Measurements from ENCODE around the gene USH1C. TPM values are rescaled to one million over a fixed set of nuclear protein-coding genes. Genes with fewer than 3 reads are reported as not detected.

Gene USH1C
- total RNA-seq (2012; rRNA removed) (not detected in 2 replicates), polyA plus RNA-seq (2012; rRNA removed) (not detected in 2 replicates), Bru-seq, nascent RNA (percentile 2 among the genes with signal in this experiment), BruChase-seq, experiment 1, labeled RNA remaining after a 6-hour chase (not detected), BruChase-seq, experiment 2, labeled RNA remaining after a 2-hour chase (percentile 2 among the genes with signal in this experiment)
- polyA plus RNA-seq (2012; cell fraction: cytosol; rRNA removed) = not detected in 2 replicates
- polyA plus RNA-seq (2012; cell fraction: nucleus; rRNA removed; ENCODE audit: low replicate concordance) = not detected in 2 replicates
- long read RNA-seq = 0 reads

DNA sequence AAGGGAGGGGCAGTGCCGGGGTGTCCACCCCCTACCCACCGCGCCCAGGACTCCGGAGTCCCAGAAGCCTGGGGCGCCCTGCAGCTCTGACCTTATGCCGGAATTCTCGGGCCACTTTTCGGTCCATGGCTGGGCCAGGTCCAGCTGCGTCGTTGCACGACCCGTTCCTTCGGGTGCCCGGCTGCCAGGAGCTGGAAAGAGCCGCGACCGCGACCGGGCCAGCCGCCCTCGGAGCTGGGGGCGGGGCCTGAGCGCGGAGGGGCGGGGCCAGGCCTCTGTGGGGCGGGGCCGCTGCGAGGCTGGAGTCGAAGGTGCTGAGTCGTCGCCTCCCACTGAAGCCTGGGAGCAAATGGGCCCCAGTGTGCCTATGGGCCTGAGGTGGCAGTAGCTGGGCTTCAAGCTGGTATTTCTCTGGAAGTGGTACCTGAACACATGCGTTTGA lies at the start of gene USH1C:
USH1C (minus strand) TSS at position 236 of the 442 bp plus-strand sequence; CDS start at position 127, 109 bp downstream.
- no peak within 1 kb of the TSS for H3K14ac ChIP-seq (replicated peaks; ENCODE audit: low read depth, low read length)
- no peak within 1 kb of the TSS for H2BK120ac ChIP-seq (ENCODE audit: low read depth, low read length)
- 0% methylated on average over 3 of the region's 32 CpGs; no CpG with 5 or more reads in 1 of the 2 experiments for WGBS, 2 experiments (ENCODE audit: extremely low coverage in 2 of 2, insufficient read length in 1 of 2)
- POLR2A ChIA-PET (ENCODE audit: unreplicated experiment) = no interaction called here
- no peaks in the 10 kb centered on the region for H3K9me1 ChIP-seq (ENCODE audit: insufficient read depth, low read length)
- no peaks in the 10 kb centered on the region for H3K36me3 ChIP-seq (ENCODE audit: control insufficient read depth, insufficient read depth, low read length)
- H3K4me3 ChIP-seq (ENCODE audit: insufficient read depth, low read depth, low read length) = no peak within 1 kb of the TSS
- H2BK20ac ChIP-seq (ENCODE audit: low read depth, low read length) = no peak within 1 kb of the TSS
- H3K56ac ChIP-seq (ENCODE audit: extremely low read depth, insufficient read depth, low read length) = no peak within 1 kb of the TSS
- no peaks in the 10 kb centered on the region for H3K79me1 ChIP-seq (ENCODE audit: low read depth in 1 of 2, low read length in 2 of 2)
- H3K9me3 ChIP-seq (ENCODE audit: control insufficient read depth, insufficient read depth, low read length) = no peaks in the 10 kb centered on the region
- no peak within 1 kb of the TSS for H2AK9ac ChIP-seq (replicated peaks; ENCODE audit: low read depth, low read length, poor library complexity)
- no peak within 1 kb of the TSS for H4K8ac ChIP-seq (ENCODE audit: low read depth in 2 of 2, low read length in 2 of 2)
- H3K4me1 ChIP-seq (ENCODE audit: control insufficient read depth, insufficient read depth, low read length) = no peaks in the 10 kb centered on the region
- H2AK5ac ChIP-seq (ENCODE audit: low read depth, low read length) = no peak within 1 kb of the TSS
- H3K9ac ChIP-seq (ENCODE audit: low read depth, low read length) = no peak within 1 kb of the TSS
- no peak within 1 kb of the TSS for H3K23ac ChIP-seq (ENCODE audit: low read depth, low read length)
- in situ Hi-C loops (cut with MboI; ENCODE audit: low sequenced_read_pairs) = no loop called here
- intact Hi-C loops (cut with micrococcal nuclease) = no loop called here
- peak within 1 kb of the TSS; percentile 43 for H2AFZ ChIP-seq (replicated peaks; ENCODE audit: low read length, poor library complexity)
- no peak within 1 kb of the TSS for H3K27ac ChIP-seq (ENCODE audit: insufficient read depth, low read length)
- H3K4ac ChIP-seq (ENCODE audit: low read depth, low read length) = no peak within 1 kb of the TSS
- BruUV-seq (replicated peaks) = no TSS peak
- H4K20me1 ChIP-seq (ENCODE audit: insufficient read depth, low read length) = no peaks in the 10 kb centered on the region
- dilution Hi-C loops (cut with HindIII; ENCODE audit: low sequenced_read_pairs, unreplicated experiment) = no loop called here
- CTCF ChIA-PET = no interaction called here
- no peak for DNase-seq
- no peak within 1 kb of the TSS for H2BK5ac ChIP-seq (ENCODE audit: low read depth, low read length, poor library complexity, severe bottlenecking)
- H3K4me2 ChIP-seq (ENCODE audit: low read depth, low read length) = no peak within 1 kb of the TSS
- no peak within 1 kb of the TSS for H3K18ac ChIP-seq (ENCODE audit: low read depth, low read length)
- no peak within 1 kb of the TSS for H2BK15ac ChIP-seq (ENCODE audit: low read depth, low read length)
- ATAC-seq (ENCODE audit: low read depth) = peak; percentile 48
- TF ChIP-seq CHD1 (IDR thresholded peaks at IDR 0.05; ENCODE audit: low read depth, low read length) (no peak), RFX5 (IDR thresholded peaks at IDR 0.05; ENCODE audit: low read depth, low read length) (no peak), BHLHE40 (IDR thresholded peaks at IDR 0.05; ENCODE audit: low read depth, low read length) (no peak), RCOR1 (IDR thresholded peaks at IDR 0.05; ENCODE audit: insufficient replicate concordance, low read length) (no peak), USF2 (IDR thresholded peaks at IDR 0.05; ENCODE audit: low read depth, low read length) (no peak), CEBPB (IDR thresholded peaks at IDR 0.05; ENCODE audit: low read depth, low read length) (no peak), POLR2A (IDR thresholded peaks at IDR 0.05; ENCODE audit: low read depth, low read length) (no peak), NFE2L2 (IDR thresholded peaks at IDR 0.05; ENCODE audit: low read depth, low read length) (no peak), ELK1 (IDR thresholded peaks at IDR 0.05; ENCODE audit: borderline replicate concordance, low read depth, low read length) (no peak), MXI1 (IDR thresholded peaks at IDR 0.05; ENCODE audit: borderline replicate concordance, low read depth, low read length) (no peak), MAFK (IDR thresholded peaks at IDR 0.05; ENCODE audit: low read depth, low read length) (no peak), MAZ (IDR thresholded peaks at IDR 0.05; ENCODE audit: borderline replicate concordance, low read depth, low read length) (no peak), FOS (IDR thresholded peaks at IDR 0.05; ENCODE audit: low read depth, low read length) (no peak), SMC3 (IDR thresholded peaks at IDR 0.05; ENCODE audit: low read depth, low read length) (no peak), RAD21 (IDR thresholded peaks at IDR 0.05; ENCODE audit: low read length) (no peak)
- TF ChIP-seq, protein P1, sequence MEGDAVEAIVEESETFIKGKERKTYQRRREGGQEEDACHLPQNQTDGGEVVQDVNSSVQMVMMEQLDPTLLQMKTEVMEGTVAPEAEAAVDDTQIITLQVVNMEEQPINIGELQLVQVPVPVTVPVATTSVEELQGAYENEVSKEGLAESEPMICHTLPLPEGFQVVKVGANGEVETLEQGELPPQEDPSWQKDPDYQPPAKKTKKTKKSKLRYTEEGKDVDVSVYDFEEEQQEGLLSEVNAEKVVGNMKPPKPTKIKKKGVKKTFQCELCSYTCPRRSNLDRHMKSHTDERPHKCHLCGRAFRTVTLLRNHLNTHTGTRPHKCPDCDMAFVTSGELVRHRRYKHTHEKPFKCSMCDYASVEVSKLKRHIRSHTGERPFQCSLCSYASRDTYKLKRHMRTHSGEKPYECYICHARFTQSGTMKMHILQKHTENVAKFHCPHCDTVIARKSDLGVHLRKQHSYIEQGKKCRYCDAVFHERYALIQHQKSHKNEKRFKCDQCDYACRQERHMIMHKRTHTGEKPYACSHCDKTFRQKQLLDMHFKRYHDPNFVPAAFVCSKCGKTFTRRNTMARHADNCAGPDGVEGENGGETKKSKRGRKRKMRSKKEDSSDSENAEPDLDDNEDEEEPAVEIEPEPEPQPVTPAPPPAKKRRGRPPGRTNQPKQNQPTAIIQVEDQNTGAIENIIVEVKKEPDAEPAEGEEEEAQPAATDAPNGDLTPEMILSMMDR (conservative IDR thresholded peaks at IDR 0.05; ENCODE audit: low read depth, low read length) = no peak
- peaks cover 18% of the 10 kb centered on the region for H3K27me3 ChIP-seq (ENCODE audit: control insufficient read depth, insufficient read depth, low read length)
- H4K5ac ChIP-seq (ENCODE audit: low read depth, low read length) = no peak within 1 kb of the TSS
- H4K91ac ChIP-seq (ENCODE audit: insufficient read depth, low read depth, low read length) = no peak within 1 kb of the TSS

Measured in IMR-90 (cell line).